IPS-NIHi7 (cell line): ENCODE data around the gene PPIC.
"Not testable (repeated sequence)": the region's sequence is repeated elsewhere in the genome, so short reads cannot be mapped to it uniquely, and the experiment has no call there.

Source experiments
- DNase-seq: peaks from one replicate; pipeline ENCODE4 v3.0.0; 2012; ENCODE audit warnings: mixed read lengths; ENCODE audit errors: extremely low spot score

PPIC gene

GRCh38 chr5:123007754-123008153, 28.8 kb downstream of the PPIC start:
- no peak for DNase-seq

- DNase-seq, result no peak
Observed at GRCh38 chr5:123007182-123007581, 29.3 kb downstream of the PPIC start.

GRCh38 chr5:123001808-123002207, 34.7 kb downstream of the PPIC start:
- no peak for DNase-seq

- DNase-seq, result no peak
Observed at GRCh38 chr5:123000731-123001130, 35.8 kb downstream of the PPIC start.

GRCh38 chr5:122999947-123000563, 36.5 kb downstream of the PPIC start:
- peak; percentile 84 for DNase-seq

- no peak for DNase-seq
Observed at GRCh38 chr5:122997294-122997693, 39.2 kb downstream of the PPIC start.

GRCh38 chr5:122996091-122996490, 40.4 kb downstream of the PPIC start:
- DNase-seq, result no peak

- no peak for DNase-seq
Observed at GRCh38 chr5:122985954-122986721, 50.4 kb downstream of the PPIC start.

- DNase-seq, result no peak
Observed at GRCh38 chr5:122985006-122985700, 51.4 kb downstream of the PPIC start.

GRCh38 chr5:122984425-122984824, 52.1 kb downstream of the PPIC start:
- DNase-seq, result no peak

GRCh38 chr5:122982376-122982775, 54.1 kb downstream of the PPIC start:
- DNase-seq, result no peak

GRCh38 chr5:122981846-122982245, 54.7 kb downstream of the PPIC start:
- DNase-seq, result no peak

GRCh38 chr5:122978644-122979297, 57.8 kb downstream of the PPIC start:
- no peak for DNase-seq

GRCh38 chr5:122978068-122978467, 58.5 kb downstream of the PPIC start:
- no peak for DNase-seq

- DNase-seq, result no peak
Observed at GRCh38 chr5:122977319-122977718, 59.2 kb downstream of the PPIC start.

- DNase-seq, result not testable (repeated sequence)
Observed at GRCh38 chr5:122974251-122974650, 62.3 kb downstream of the PPIC start.

- not testable (repeated sequence) for DNase-seq
Observed at GRCh38 chr5:122973759-122974158, 62.8 kb downstream of the PPIC start.
